HG03575 (cell line): Measurements from ENCODE around the gene KAT8.
A peak's percentile ranks its signal among the peaks of the same experiment; 100 is the strongest.

Experiments used
- ATAC-seq: cut with Tn5 transposase; IDR thresholded peaks from one replicate; pipeline ENCODE4 v1.9.1; 2021; ENCODE audit not compliant: unreplicated experiment, insufficient number of reproducible peaks, low FRiP score; ENCODE audit errors: extremely low read depth

KAT8 gene

DNA sequence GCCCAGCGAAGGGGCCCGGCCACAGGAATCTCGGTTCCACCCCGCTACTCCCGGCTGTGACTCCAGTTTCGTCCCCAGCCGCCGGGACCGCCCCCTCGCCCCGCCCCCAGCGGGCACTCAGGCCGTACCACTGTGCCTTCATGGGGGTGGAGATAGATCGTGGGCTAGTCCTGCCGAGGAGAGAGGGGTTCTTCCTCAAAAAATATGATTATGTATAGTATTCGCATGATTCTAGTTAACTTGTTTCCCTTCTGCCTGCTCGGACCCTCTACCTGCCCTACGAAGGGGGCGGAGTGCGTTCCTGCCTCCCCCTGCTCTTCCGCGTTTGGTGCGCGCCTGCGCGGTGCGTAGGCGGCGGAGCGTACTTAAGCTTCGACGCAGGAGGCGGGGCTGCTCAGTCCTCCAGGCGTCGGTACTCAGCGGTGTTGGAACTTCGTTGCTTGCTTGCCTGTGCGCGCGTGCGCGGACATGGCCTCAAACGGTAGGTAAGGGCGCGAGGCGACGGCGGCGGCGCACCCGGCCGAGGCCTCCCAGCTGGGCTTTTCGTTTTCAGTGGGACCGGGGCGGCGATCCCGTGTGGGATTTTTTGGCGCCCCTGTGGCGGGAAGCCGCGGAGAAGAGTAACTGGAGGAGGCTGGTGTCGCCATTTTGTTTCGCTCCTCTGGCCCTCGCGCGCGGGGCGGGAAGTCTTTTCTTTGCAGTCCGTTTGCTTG, 62.4 kb downstream of the KAT8 start, which contains the start of gene FUS:
Gene FUS, plus strand, starts transcription at position 393 of the 713 bp plus-strand sequence. Its CDS starts 76 bp downstream, at position 469.
- peak; percentile 30 for ATAC-seq
